Nasal cavity respiratory epithelium epithelial cell of viscerocranial mucosa (primary cell): ENCODE data around the gene DDX3X. TPM values are rescaled to one million over a fixed set of nuclear protein-coding genes. Genes with fewer than 3 reads are reported as not detected.

ENCODE experiments used
- total RNA-seq: library from RNA; depleted of rRNA; stranded (reverse); fragments of >200 nt; gene quantifications from 2 replicates; pipeline ENCODE4 v1.2.3, GENCODE V29; 2014

The DDX3X gene
- 296 and 501 TPM in 2 replicates for total RNA-seq

GRCh38 chrX:41333744-41334362, at the start of gene DDX3X:
TSS of gene DDX3X (plus strand) at chrX:41334162. CDS start at chrX:41334253, 91 bp downstream.

Other genes with a start within 250 kb of the DDX3X start
- gene USP9X, start 248.7 kb upstream of the DDX3X start, total RNA-seq, result 139 and 207 TPM in 2 replicates
- gene NYX, start 113.2 kb downstream of the DDX3X start, total RNA-seq, result not detected in 2 replicates